Ovary (tissue), 9 donors: ENCODE results near the gene EFHC2. TPM values are rescaled to one million over a fixed set of nuclear protein-coding genes. Genes with fewer than 3 reads are reported as not detected.

Experiments used
- DNase-seq, 5 donors: peaks; one replicate each; pipeline ENCODE4 v3.0.0-alpha.2; 2019 to 2020
- H3K27ac ChIP-seq, 2 donors: fragments of 200-600 bp; one replicate each; pipeline versions ENCODE4 v1.5.1 to v1.8.0; 2019 to 2022
- H3K27me3 ChIP-seq: fragments of 200-600 bp; one replicate; pipeline ENCODE4 v1.8.0; 2022
- H3K36me3 ChIP-seq: fragments of 200-600 bp; sonication (generic); one replicate; pipeline ENCODE4 v1.5.1; 2019
- H3K4me1 ChIP-seq: one replicate; pipeline ENCODE4 v1.8.1; 2013; ENCODE audit warnings: mild to moderate bottlenecking, moderate library complexity; ENCODE audit not compliant: insufficient read depth
- H3K4me3 ChIP-seq: fragments of 200-600 bp; sonication (generic); one replicate; pipeline ENCODE4 v1.5.1; 2017
- H3K9me3 ChIP-seq, 2 donors: fragments of 200-600 bp in 1 of 2; sonication (generic) in 1 of 2; one replicate each; pipeline versions ENCODE4 v1.5.1 to v1.8.1; 2013 to 2019; ENCODE audit warnings: mild to moderate bottlenecking in 1 of 2, moderate library complexity in 1 of 2
- CTCF ChIP-seq, 3 donors: fragments of 450-650 bp in 2 of 3; fragments of 200-600 bp in 1 of 3; IDR thresholded peaks; one replicate each; pipeline versions ENCODE4 v1.5.1 to v1.8.0; 2016 to 2022; ENCODE audit warnings: antibody characterized with exemption in 3 of 3, mild to moderate bottlenecking in 1 of 3
- EP300 ChIP-seq: sonication (generic); formaldehyde crosslinking; IDR thresholded peaks from one replicate; pipeline ENCODE4 v1.6.1; 2017; ENCODE audit warnings: antibody characterized with exemption
- POLR2A ChIP-seq: fragments of 450-650 bp; IDR thresholded peaks from one replicate; pipeline ENCODE4 v1.6.1; 2017; ENCODE audit warnings: antibody characterized with exemption, mild to moderate bottlenecking, moderate library complexity
- WGBS, 3 donors: extraction: QIAGEN DNeasy Blood & Tissue Kit in 1 of 3; methylation state at CpG; one replicate each; pipeline versions ENCODE4 v1.1.5 to v1.1.7; 2013 to 2017; 5-methylcytosine and 5-hydroxymethylcytosine counted together
- intact Hi-C, 4 donors: fragments of 100-400 bp; cut with DNase I; formaldehyde crosslinking; loops; one replicate each; pipeline versions ENCODE4 v1.11.0 to v1.15.1; 2022 to 2023
- polyA plus RNA-seq, 2 donors: library from polyadenylated mRNA; stranded (reverse); fragments of 200-250 nt in 1 of 2; fragments of 350-450 nt in 1 of 2; fragmentation: Illumina TruSeq in 1 of 2; extraction: RNeasy Lipid Tissue Mini Kit (QIAGEN cat#74804) in 1 of 2; gene quantifications; one replicate each; pipeline ENCODE4 v1.2.3, GENCODE V29; 2013 to 2014
- total RNA-seq, 7 donors: library from RNA; depleted of rRNA in 2 of 7; stranded (reverse); fragments of >200 nt in 2 of 7; fragmentation: NEBNext Ultra II Directional in 3 of 7; extraction: Animal tissue kit (Norgen Biotek cat#: 25700) in 3 of 7; gene quantifications; one replicate each; pipeline versions ENCODE4 v1.1.0 to v1.2.4, GENCODE V29; 2016 to 2023
- donor health status: DM: no; HTN: no; CAD: no; lungs with moderate emphysema.
- donor health status: DM: no; HTN: no; CAD: no.
- donor health status: Bipolar disorder and iron deficiency.
- donor health status: DM: yes; HTN: yes; CAD: no.
- donor health status: DM: no; HTN: no; CAD: no.
- donor health status: DM: yes; HTN: yes; CAD: no.

The EFHC2 gene
- total and polyA plus RNA-seq, 9 donors, result 1.8 to 16.1 (median 2.4) TPM

GRCh38 chrX:44317181-44317580 is 26.3 kb downstream of the EFHC2 start:
- DNase-seq, result no peak
- intact Hi-C loops, result no loop called here
- WGBS, 3 donors, result 63 to 80% (median 69%) methylated on average over 2 of the region's 2 CpGs

DNA sequence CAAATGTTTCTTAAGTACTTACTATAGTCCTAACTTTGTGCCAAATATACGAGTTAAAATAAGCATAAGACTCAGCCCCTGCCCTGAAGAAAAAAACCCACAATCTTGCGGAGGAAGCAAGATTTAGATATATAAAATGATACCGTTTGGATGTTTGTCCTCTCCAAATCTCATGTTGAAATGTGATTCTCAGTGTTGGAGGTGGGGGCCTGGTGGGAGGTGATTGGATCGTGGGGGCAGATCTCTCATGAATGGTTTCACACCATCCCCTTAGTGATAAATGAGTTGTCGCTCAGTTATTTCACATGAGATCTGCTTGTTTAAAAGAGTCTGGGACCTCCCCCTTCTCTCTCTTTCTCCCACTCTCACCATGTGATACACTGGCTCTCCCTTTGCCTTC is 28.7 kb downstream of the EFHC2 start:
- WGBS, 3 donors, result 77 to 84% (median 79%) methylated on average over 5 of the region's 5 CpGs

More at GRCh38 chrX:44317181-44317580, 26.3 kb downstream of the EFHC2 start:
- Histone ChIP-seq H3K4me1 (peaks cover 1% of the 10 kb centered on the region), H3K9me3 (no peaks in the 10 kb centered on the region), H3K27ac (no peak overlapping the region), H3K36me3 (no peaks in the 10 kb centered on the region), H3K27me3 (no peaks in the 10 kb centered on the region), H3K4me3 (no peak overlapping the region)
- TF ChIP-seq CTCF (IDR thresholded peaks at IDR 0.05), result no peak
- no peak for TF ChIP-seq EP300
- no peak for TF ChIP-seq POLR2A

DNA sequence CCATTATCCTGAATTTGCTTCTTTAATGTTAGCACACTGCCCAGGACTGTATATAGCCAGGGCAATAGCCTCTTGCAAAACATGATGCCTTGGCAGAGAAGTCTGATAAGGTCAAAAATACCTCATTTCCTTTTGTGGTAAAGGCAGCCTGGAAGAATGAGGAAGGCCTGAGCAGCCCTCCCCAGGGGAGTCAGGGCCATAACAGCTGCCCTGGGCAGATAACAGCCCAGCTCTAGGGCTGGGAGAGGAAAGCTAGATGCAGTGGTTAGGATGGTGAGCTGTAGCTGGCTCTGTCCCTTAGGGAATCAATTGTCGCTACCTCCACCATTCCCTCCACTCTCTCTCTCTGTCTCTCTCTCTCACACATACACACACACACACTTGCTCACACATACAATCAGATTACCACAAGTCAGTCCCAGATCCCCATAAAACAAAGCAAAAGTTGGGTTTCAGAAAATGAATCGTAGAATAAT is 29.2 kb downstream of the EFHC2 start:
- Histone ChIP-seq H3K36me3 (no peaks in the 10 kb centered on the region), H3K9me3 (no peaks in the 10 kb centered on the region), H3K27me3 (no peaks in the 10 kb centered on the region), H3K27ac (no peak overlapping the region), H3K4me3 (no peak overlapping the region), H3K4me1 (peaks cover 1% of the 10 kb centered on the region)
- intact Hi-C loops, result no loop called here
- no peak for TF ChIP-seq POLR2A
- TF ChIP-seq EP300, result no peak
- TF ChIP-seq CTCF (IDR thresholded peaks at IDR 0.05), result no peak
- WGBS, 3 donors, result 75 to 89% (median 82%) methylated on average over 2 of the region's 2 CpGs
- no peak for DNase-seq

More for the DNA sequence above, 28.7 kb downstream of the EFHC2 start:
- TF ChIP-seq POLR2A, result no peak
- TF ChIP-seq CTCF (IDR thresholded peaks at IDR 0.05), result no peak
- no peak for TF ChIP-seq EP300
- Histone ChIP-seq H3K27me3 (no peaks in the 10 kb centered on the region), H3K4me3 (no peak overlapping the region), H3K9me3 (no peaks in the 10 kb centered on the region), H3K4me1 (peaks cover 1% of the 10 kb centered on the region), H3K36me3 (no peaks in the 10 kb centered on the region), H3K27ac (no peak overlapping the region)
- intact Hi-C loops, result no loop called here
- no peak for DNase-seq

DNA sequence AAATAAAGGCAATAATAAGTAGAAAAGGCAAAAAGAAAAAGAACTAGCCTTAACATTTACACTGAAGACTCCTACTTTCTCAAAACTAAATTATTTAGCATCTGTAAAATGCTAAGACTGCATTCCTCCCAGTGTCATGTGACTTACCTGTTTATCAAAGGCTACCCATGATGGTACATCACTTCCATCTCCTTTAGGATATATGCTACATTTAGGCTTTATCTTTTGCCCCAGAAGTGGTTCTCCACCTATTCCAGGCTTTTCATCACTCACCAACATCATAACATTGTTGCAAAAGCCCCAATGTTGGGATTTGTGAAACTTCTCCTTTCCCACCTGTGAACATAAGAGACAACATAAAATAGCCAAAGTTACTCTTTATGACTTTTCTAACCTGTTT is 31.1 kb downstream of the EFHC2 start:
- Histone ChIP-seq H3K9me3 (no peaks in the 10 kb centered on the region), H3K4me1 (peaks cover 1% of the 10 kb centered on the region), H3K27ac (no peak overlapping the region), H3K36me3 (no peaks in the 10 kb centered on the region), H3K4me3 (no peak overlapping the region), H3K27me3 (no peaks in the 10 kb centered on the region)
- DNase-seq, result no peak
- TF ChIP-seq EP300 (no peak), POLR2A (no peak)
- intact Hi-C loops, result no loop called here

DNA sequence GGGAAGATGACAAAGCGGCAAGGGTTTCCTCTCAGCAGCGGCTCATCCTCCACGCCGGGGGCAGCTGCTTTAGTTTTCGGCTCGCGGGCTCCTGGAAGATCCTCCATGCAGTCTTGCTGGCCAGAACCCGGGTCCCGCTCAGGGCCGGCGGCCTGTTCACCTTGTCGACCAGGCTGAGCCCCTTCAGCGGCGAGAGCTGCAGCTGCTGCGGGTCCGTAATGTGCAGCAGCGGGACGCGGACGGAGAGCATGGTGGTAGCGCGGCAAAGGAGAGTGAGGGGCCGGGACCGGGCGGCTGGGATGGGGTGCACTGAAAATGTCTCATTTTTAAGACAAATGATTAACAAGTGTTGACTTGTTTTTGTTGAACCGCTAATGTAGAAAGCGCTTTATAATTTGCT is 33.2 kb downstream of the EFHC2 start:
- H3K9me3 ChIP-seq, result no peaks in the 10 kb centered on the region
- H3K27me3 ChIP-seq, result no peaks in the 10 kb centered on the region
- intact Hi-C loops, result no loop called here
- 57 to 80% (median 76%) methylated on average over 27 of the region's 27 CpGs for WGBS, 3 donors
- H3K4me3 ChIP-seq, result no peak overlapping the region
- TF ChIP-seq POLR2A (no peak), CTCF (IDR thresholded peaks at IDR 0.05) (no peak), EP300 (no peak)
- DNase-seq, result no peak
- no peaks in the 10 kb centered on the region for H3K36me3 ChIP-seq
- peaks cover 1% of the 10 kb centered on the region for H3K4me1 ChIP-seq
- H3K27ac ChIP-seq, result no peak overlapping the region
